Activated T-cell treated with anti-CD3 and anti-CD28 coated beads for 24 hours (primary cell): ENCODE data around the gene UGP2.
"Not testable (repeated sequence)": the region's sequence is repeated elsewhere in the genome, so short reads cannot be mapped to it uniquely, and the experiment has no call there.

Source experiments
- DNase-seq: peaks from one replicate; pipeline ENCODE4 v3.0.0-alpha.2; 2020; ENCODE audit warnings: low read depth

Gene UGP2

DNA sequence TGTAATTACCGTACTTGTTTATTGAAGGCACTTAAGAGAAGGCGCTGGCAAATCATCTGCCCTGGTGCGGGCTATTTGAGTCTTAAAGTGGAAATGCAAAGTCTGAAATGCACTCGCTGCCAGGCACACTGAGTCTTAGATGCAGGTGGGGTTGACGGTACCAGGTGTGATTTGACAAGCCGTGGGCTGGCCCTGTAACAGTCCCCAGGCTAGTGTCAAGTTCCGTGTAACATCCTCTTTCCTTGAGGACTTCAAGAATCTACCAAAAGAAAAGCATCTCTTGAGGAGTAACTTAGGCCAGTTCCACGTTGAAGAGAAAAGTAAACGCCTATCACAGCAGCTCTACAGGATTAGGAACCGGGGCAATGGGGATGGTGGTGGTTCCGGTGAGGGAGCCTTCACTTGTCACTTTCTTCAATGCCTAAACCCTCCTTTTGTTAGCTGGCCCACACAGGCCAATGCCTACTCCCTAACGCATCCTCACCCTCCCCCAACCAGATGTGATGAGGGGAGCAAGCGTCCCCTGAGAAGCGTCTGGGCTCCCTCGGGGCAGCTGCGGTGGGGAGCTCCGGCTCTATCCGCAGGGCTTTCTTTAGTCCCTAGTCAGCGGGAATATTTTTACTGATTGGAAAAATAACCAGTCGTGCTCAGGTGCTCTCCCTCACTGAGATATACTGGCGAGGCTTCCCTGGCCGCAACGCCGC is 1.5 kb upstream of the UGP2 start:
- peak; percentile 4 for DNase-seq

DNA sequence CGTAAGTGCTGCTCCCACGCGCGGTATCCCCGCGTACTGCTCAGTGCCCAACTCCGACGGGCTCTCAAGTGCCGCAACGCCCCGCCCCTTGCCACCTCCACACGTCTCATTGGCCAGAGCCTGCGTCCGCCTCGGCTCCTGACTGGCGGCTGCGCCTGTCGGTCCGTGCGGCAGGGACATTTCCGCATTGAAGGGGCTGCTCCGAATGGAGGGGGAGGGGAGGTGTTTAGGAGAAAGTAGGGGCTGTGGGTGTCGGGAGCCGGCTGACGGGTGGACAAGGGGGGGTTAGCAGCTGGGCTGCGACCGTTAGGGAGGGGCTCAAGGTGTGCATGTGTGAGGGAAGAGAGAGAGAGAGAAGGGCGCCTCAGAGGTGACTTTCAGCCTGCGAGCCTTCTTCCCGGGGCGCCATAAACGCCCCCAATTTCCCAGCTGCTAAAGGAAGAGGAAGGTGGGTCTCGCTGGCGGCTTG is 877 bp upstream of the UGP2 start:
- DNase-seq = peak; percentile 96

DNA sequence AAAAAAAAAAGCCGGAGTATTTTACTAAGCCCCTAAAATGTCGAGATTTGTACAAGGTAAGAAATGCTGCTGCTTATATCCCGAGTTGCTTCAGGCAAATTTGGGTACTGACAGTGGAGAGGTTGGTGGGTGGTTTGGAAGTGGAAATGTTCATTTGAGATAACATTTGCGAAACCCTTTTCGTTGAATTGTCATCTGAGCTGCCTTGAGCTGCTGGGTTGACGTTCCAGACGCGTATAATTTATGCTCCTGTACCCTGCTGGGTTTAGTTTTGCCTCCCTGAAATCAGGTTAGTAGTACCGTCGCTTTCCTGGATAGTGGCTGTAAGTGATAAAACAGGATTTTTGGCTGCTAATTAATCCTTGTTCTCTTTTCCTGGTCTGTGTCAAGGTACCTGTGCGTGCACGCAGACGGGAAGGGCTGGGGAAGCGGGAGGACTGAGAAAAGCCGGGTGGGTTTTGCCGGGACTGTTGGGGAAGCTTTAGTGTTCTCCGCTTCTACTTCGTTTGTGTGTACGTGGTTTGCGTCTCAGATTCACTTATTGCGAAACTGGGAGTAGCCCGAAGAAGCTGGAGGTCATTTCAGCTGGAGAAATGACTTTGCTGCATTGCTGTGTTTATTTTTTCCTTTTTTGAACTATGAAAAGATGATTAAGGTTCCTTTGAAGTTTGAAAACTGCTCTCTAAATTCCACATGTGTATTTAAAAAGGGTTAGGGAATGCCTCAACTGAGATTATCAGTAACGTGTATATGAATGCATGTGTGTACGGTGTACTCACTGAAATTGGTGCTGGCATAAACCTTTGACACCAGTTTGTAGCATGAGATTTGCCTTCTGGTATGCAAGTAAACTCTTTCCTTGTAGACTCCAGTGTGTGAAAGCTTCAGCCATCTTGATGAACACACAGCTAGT is 709 bp downstream of the UGP2 start:
- peak; percentile 5 for DNase-seq

DNA sequence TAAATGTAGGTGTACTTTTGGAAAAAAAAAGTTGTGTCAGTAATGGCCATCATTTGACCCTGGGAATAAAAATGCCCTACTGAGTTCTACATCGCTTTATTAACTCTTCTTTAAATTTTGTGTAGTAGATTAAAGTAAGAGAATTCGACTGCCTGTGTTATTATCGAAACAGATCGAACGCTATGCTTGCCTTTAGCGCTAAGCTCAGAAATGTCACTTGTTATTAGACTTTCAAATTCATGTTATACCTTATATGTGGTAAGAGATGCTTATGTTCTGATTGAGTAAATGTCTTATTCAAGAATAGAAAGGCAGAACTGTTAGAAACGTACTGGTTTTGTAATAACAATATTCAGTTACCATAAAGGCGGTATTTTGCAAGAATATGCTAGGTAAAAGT is 1.4 kb downstream of the UGP2 start:
- DNase-seq = no peak

DNA sequence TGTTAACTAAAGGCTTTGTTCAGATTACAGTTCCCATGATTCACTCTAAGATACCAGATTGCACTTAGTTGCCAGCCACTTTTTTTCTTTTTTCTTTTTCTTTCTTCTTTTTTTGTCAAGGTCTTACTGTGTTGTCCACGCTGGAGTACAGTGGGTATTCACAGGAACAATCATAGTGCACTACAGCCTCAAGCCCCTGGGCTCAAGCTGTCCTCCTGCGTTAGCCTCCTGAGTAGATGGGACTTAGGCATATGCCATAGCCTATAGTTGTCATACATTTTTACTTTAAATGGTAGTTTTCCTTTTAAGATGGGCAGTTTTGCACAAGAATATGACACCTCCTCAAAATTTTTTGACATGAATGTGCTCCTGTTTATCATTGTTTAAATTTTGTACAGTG is 2.1 kb downstream of the UGP2 start:
- DNase-seq = no peak

DNA sequence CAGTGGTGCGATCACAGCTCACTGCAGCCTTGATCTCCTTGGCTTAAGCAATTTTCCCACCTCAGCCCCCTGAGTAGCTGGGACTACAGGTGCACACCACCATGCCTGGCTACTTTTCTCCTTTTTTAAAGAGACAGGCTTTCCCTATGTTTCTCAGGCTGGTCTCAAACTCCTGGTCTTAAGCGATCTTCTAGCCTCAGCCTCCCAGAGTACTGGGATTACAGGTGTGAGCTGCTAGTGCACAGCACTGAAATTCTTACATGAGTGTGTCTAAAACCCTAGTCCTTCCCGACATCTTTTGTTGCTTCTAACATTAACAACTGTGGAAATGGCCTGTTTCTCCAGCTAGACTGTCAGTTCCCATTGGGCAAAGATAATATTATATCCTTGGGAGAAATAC is 2.9 kb downstream of the UGP2 start:
- no peak for DNase-seq

DNA sequence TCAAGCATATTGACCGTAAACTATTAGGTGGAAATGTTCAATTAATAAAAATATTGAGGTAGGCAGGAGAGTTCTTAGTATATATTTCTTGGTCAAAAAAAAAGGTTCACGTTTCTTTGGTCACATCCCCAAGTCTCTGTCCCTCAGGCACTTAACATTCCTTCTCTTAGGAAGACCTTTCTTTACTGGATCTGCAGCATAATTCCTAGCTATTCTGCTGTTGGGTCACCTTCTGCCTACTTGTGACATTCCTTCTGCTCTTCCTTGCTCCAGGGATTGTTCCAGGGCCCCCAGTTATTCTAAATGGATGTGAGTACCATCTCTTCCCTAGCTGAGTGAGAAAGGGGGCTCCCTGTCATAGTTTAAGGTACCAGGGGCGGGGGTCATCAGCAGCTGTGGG is 4.2 kb downstream of the UGP2 start:
- no peak for DNase-seq

DNA sequence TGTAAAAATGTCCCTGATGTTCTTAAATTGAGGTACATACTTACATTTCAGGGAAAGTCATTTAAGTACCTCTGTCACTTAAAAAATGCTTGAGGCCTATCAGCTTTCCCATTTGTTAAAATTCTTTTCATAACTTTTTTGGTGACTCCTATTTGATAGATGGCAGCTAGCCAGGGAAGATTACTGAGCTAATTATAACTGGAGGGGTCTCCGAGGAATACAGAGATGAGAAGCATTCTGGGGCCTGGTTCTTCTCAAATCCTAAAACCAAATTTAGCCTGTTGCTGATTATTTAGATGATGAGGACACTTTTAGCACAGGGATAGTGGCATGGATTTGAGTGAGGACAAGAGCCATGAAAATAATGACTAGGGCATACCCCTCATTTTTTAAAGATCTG is 4.8 kb downstream of the UGP2 start:
- DNase-seq = no peak

DNA sequence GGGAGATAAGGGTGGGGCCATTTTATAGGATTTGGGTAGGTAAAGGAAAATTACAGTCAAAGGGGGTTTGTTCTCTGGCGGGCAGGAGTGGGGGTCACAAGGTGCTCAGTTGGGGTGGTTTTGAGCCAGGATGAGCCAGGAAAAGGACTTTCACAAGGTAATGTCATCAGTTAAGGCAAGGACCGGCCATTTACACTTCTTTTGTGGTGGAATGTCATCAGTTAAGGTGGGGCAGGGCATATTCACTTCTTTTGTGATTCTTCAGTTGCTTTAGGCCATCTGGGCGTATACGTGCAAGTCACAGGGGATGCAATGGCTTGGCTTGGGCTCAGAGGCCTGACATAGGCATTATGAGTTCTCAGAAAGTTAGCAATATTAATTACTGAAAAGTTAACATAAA is 5.9 kb downstream of the UGP2 start:
- DNase-seq = not testable (repeated sequence)

DNA sequence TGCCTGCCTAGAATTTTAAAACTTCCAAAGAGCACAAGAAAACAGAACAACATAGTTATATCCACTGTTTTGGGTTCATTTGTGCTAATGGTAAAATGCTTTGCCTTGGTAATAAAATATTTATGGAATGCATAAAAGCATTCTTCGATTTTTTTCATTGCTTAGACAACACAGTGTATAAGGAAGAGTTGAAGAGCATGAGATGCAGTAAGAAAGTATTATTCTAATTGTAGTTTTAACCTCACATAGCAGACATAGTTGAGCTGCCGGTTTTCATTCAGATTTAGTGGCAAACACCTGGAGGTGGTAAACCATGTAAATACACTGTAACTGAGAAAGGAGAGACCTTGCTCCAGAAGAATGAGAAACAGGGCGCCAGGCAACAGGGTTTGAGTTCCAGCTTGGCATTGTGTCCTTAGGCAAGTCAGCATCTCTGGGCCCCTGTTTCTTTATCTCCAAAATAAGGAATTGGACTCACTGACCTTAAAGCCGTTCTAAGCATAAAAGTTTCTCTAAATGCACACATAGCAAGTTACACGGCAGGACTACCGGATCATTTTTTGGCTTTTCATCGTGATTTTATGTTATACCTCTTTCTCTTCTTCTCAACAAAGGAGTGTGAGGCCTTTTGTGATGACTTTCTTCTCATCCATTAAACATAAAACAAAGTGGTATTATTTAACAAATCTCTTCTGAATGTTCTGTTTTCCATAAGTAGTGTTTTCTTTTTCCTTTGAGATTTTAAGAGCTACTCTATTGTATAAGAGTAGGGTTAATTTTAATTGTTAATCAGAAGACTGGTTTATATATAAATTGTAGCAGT is 7.9 kb downstream of the UGP2 start:
- no peak for DNase-seq

DNA sequence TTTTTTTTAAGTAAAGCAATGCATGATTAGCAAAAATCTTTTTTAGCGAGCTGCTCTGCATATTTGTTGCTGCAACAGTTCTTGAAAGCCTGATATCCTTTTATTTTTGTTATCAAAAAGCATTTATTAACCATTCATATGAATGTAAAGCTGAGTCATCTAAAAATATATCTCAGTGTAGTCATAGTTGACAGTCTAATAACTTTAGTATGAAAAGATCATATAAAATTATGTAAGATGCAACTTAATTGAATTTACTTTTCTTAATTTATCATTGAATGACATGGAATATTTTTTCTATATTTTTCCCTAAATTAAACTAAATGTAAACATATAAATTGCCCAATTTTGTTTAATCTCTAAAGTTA is 8.5 kb downstream of the UGP2 start:
- no peak for DNase-seq

DNA sequence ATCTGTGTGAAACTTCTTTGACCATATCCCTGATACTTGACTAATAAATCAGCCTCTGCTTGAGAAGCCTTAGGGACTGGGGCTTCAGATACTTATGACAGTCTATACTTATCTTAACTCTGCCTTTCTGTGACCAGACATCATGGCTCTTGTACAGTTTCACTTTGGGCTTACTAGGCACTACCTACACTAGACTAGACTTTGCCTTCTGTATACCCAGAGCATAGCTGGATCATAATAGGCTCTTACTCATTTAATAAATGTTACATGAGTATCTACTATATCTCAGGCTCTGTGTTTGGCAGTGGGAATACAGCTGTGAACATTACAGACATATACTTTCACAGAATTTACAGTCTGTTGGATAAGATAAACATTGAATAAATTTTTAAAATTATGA is 9.0 kb downstream of the UGP2 start:
- no peak for DNase-seq

DNA sequence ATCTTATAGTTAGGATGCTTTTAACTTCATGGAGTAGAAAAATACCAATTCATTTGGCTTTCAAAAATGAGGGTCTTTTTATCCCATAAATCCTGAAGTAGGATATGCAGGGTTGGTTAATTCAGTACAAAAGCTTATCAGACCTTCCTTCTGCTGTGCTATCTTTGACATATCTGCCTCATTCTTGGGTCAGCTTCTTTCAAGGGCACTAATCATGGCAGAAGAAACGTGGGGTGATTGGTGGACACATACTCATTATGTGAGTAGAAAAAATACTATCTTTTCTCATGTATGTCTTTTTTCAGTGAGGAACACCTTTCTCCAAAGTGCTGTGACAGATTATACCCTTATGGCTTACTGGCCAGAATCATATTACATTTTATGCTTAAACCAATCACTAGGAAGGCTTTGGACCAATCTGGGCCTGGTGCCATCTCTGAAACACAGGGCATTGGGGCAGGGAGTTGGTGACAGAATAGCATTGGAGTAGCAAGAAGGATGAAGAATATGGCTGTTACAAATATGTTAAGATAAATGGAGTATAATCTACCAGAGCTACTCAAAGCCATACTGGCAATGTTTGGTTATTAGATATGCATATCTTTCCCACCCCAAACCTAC is 10.1 kb downstream of the UGP2 start:
- DNase-seq = no peak

DNA sequence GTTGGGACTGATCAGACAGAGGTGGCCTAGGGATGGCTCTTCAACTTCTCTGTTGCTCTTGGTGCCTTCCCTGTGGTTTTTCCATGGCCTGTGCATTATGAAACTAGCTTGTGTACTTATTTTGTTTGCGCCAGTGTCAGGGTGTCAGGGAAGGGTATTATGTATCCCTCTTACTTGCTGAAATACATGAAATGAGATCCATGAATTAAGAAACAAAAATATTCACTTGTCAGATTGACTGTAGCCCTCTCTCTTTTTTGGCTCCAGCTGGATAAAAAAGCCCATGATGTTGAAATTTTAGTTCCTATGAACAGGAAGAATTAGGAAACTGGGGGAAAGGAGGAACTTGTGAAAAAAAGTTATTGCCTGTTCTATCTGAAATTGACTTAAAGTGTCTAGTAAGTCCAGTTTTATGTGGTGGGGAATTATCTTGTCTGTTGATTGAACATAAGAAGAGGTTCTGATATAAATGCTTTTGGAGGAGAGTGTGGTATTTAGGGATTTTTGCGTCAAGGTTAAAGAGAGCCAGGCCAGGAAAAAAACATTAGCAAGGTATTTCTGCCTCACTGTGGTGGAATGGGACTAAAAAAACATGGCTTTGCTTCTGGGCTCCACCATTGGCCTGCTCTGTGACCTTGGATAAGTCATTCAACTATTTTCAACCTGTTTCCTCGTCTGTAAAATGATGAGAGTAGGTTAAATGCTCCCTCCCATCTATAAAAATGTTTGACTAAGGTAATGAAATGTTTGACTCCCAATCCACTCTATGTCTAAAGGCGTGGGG is 12.0 kb downstream of the UGP2 start:
- no peak for DNase-seq

DNA sequence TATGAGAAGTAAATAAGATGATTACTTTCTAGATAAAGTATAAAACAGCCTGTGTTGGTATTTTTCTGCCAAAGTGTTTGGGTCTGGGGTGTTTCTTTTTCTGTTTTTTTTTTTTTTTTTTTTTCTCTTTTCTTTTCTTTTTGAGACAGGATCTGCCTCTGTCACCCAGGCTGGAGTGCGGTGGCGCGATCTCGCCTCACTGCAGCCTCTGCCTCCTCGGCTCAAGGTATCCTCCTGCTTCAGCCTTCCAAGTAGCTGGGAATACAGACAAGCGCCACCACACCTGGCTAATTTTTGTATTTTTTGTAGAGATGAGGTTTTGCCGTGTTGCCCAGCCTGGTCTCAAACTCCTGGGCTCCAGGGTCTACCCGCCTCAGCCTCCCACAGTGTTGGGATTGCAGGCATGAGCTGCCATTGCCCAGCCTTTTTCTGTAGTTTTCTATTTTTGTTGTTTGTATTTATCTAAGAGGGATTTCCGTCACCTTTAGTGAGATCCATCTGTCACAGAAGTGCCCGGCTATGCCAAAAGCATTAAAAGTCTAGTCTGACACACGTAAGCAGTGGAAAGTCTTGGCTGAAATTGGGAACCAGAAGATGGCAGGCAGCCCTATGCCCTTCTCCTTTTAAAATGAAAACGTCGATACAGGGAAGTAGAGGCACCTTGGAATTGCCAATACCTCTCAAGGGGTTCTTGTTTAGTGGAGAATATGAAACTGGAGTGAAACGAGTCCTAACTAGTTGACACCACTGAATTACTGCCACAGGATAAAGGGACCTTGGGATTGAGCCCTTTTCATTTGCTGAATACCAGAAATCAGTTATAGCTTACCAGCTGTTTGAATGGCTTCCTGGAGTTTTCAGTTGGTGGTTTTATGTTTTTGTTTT is 14.0 kb downstream of the UGP2 start:
- DNase-seq = no peak

DNA sequence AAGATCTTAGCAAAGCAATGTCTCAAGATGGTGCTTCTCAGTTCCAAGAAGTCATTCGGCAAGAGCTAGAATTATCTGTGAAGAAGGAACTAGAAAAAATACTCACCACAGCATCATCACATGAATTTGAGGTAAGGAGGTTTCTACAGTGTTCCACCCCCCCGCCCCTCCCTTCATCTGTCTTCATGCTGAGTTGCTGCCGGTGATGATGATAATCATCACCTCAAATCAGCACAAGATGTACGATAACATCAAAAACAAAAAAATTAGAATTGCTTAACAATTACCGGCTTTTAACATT is 14.6 kb downstream of the UGP2 start:
- DNase-seq = peak; percentile 23

DNA sequence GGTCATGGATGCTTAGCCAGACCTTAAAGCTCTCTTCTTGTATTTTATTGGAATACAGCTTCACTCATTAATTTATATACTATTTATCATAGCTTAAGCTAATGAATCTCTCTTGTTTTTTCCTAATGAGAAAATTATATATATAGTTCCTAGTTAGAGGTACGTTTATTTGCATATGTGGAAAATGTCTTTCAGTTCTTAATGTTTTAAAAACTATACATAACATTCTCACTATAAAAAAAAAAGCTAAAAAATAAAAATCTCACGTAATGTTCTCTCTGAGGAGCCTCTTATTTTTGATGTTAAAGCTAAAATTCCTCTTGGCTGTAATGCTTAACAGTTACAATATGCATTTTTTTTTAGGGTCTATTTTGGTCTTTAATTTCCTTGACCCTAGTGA is 16.6 kb downstream of the UGP2 start:
- no peak for DNase-seq

DNA sequence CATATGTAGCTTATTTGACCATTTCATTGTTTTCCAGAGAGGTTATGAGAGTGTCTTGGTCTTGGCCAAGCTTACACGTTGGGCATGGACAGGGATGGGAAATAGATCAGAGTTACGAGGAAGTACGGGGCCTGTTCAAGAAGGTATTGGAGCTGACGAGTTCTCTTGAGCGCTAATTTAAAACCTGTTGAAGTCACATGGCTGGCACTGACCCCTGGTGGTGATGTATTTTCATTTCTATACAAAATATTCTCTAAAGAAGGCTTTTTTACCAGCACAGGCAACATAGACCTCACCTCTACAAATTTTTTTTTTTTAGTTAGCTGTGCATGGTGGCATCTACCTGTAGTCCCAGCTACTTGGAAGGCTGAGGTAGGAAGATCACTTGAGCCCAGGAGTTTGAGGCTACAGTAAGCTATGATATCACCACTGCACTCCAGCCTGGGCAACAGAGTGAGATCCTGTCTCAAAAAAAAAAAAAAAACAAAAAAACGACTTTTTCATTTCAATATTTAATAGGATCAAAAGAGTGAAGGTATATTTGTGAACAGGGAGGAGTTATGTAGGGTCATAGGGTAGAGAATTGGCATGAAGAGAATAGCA is 19.6 kb downstream of the UGP2 start:
- peak; percentile 27 for DNase-seq

DNA sequence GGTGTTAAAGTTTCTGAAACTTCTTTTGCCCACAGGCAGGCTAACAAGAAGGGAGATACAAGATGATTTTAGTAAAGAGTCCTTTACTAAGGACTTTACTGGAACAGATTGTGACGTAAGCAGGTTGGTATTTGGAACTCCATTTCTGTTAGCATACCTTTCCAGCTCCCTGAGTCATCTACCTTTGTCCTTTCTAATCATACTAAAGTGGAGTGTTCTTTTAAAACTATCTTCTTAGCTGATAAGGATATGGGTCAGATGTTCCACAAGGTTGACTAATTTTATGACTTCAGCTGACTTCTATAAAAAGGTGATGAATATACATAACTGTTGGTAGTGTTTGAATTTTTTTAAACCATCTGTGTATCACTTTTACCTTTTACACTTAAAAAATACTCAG is 21.1 kb downstream of the UGP2 start:
- DNase-seq = no peak

DNA sequence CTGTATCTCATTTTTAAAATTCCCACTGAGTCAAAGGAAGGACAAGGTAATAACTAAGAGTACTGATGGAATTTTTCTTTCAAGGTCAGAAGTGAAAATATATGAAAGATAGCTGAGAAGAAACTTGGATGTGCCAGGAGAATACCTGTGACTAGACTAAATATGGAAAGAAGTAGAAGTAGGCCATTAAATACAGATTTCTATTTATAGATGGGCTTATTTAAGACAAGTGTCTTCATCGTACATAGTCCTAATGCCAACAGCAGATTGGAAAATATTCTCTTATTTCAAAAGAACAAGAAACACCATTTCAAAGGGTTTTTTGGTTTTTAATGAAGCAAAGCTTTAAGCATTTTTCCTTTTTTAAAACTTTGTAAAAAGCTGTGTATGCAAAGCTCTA is 22.0 kb downstream of the UGP2 start:
- DNase-seq = no peak
